NCI-H446 (cell line): Measurements from ENCODE around the gene BNIP3.
A peak's percentile ranks its signal among the peaks of the same experiment; 100 is the strongest.

Experiments used
- DNase-seq, 2 experiments: peaks; one replicate each; lab custom pipeline; 2025; lab: John Stamatoyannopoulos, UW

BNIP3 gene, protein sequence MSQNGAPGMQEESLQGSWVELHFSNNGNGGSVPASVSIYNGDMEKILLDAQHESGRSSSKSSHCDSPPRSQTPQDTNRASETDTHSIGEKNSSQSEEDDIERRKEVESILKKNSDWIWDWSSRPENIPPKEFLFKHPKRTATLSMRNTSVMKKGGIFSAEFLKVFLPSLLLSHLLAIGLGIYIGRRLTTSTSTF

DNA sequence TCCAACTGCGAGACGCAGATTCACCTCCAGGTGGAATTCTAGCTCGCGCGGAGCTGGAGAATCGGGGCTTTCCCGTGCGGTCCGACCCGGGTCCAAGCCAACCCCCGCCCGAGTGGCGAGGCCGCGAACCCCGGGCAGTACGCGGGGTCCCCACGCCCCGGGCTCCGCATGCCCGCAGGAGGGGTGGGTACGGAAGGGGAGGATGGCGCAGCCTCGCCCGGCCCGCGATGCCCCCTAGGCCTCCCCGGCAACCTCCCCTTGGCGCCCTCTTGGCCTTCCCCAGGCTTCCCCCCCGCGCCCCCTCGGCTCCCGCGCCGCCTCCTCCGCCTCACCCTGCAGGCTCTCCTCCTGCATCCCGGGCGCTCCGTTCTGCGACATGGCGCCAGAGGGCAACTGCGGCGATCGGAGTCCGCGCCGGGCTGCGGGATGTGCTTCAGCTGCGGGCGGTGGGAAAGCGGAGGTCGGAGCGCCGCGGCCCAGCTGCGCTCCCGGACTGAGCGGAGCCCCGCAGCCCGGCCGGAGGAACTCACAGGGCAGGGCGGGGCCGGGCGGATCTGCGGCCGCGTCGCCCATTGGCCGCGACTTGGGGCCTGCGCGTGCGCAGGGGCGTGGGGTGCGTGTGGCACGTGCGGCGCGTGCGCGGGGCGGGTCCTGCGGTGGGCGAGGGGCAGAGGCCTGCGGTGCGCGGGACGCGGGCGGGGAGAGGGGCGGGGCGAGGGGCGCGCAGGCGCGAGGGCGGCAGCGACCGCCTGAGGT lies at the start of gene BNIP3:
BNIP3 (minus strand) TSS at position 495 of the 756 bp plus-strand sequence; CDS start at position 378, 117 bp downstream.
- peak; percentile 61 to 91 for DNase-seq

GRCh38 chr10:132030898-132031463 lies 49.3 kb upstream of the BNIP3 start:
- no peak for DNase-seq

GRCh38 chr10:132028706-132029105 lies 47.0 kb upstream of the BNIP3 start:
- no peak for DNase-seq

- no peak for DNase-seq
Measured at GRCh38 chr10:132027423-132027983, 45.8 kb upstream of the BNIP3 start.

GRCh38 chr10:132023092-132023811 lies 41.5 kb upstream of the BNIP3 start:
- peak in 1 of 2 experiments; percentile 51 for DNase-seq

- no peak for DNase-seq
Measured at GRCh38 chr10:132022241-132022640, 40.5 kb upstream of the BNIP3 start.

GRCh38 chr10:132021504-132022143 lies 39.9 kb upstream of the BNIP3 start:
- DNase-seq, result no peak

- DNase-seq, result no peak
Measured at GRCh38 chr10:132021046-132021445, 39.3 kb upstream of the BNIP3 start.

- no peak for DNase-seq
Measured at GRCh38 chr10:132020456-132020855, 38.7 kb upstream of the BNIP3 start.

- DNase-seq, result no peak
Measured at GRCh38 chr10:132019366-132019765, 37.6 kb upstream of the BNIP3 start.

DNA sequence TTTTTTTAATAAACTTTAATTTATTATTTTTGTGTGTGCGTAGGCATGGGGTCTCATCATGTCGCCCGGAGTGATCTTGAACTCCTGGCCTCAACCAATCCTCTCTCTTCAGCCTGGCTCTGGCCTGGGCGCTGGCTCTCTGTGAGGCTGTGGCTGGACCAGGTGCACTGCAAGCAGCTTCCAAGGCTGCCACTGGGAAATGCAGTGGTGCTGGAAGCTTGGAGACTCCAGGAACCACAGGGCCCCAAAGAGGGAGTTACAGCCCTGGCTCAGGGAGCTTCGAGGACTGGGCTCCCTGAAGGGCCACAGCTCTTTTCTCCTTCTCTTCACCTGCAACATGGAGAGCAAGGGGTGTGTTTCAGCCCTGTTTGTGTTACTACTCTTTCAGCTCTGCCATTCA lies 36.7 kb upstream of the BNIP3 start:
- no peak for DNase-seq

- DNase-seq, result no peak
Measured at GRCh38 chr10:132016514-132016913, 34.8 kb upstream of the BNIP3 start.

DNA sequence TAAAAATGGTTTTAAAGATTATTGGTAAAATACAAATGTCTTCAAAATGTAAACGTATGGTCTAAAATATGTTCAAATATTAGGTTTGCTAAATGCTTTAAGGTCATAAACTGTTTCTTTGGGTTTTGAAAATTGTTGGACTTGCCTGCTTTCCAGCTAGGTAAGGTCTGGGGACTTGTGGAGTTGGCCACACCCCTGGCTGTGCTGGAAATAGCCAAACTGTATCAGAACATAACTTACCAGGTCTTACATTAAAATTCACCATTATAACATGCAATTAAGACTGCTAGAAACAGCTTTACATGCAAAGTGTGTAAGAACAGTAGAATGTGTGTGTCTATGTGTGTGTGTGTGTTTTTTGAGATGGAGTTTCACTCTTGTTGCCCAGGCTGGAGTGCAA lies 29.7 kb upstream of the BNIP3 start:
- DNase-seq, result no peak

- no peak for DNase-seq
Measured at GRCh38 chr10:132011024-132011423, 29.3 kb upstream of the BNIP3 start.

GRCh38 chr10:132010483-132010882 lies 28.8 kb upstream of the BNIP3 start:
- DNase-seq, result no peak

DNA sequence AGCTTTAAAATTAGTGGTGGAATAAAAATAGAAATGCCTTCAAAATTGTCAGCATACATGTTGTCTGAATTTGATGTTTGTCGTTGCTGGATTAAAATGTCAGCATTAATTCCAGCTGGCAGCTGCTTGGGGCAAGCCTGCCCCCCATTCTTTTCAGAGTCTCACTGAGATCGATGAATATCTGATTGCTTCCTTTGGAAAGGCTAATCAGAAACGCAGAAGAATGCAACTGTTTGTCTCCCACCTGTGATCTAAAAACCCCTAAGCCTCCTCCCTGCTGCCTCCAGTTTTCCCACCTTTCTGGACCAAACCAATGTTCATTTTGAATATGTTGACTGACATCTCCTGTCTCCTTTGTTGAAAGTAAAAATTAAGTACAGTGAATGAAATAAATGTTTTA lies 27.9 kb upstream of the BNIP3 start:
- DNase-seq, result no peak

- DNase-seq, result no peak
Measured at GRCh38 chr10:132007681-132008080, 26.0 kb upstream of the BNIP3 start.

DNA sequence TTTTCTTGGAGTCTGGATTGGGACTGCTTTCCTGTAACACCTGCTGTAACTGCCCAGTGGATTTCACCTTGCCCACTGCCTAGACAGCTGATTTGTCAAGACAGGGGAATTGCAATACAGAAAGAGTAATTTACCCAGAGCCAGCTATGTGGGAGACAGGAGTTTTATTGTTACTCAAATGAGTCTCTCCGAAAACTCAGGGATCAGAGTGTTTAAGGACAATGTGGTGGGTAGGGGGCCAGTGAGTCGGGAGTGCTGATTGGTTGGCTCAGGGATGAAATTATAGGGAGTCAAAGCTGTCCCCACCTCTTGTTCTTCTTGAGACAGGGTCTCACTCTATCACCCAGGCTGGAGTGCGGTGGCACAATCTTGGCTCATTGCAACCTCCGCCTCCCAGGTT lies 25.2 kb upstream of the BNIP3 start:
- no peak for DNase-seq

DNA sequence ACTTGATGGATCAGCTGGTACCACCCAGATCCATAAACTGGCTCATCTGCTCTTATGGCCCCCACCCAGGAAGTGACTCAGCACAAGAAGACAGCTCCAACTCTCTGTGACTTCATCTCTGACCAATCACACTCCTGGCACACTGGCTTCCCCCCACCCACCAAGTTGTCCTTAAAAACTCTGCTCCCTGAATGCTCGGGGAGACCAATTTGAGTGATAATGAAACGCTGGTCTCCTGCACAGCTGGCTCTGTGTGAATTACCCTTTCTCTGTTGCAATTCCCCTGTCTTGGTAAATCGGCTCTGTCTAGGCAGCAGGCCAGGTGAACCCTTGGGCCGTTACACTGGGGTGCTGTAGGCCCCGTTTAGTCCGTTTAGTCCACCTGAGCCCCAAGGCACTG lies 23.4 kb upstream of the BNIP3 start:
- no peak for DNase-seq

GRCh38 chr10:132004052-132004451 lies 22.3 kb upstream of the BNIP3 start:
- no peak for DNase-seq

DNA sequence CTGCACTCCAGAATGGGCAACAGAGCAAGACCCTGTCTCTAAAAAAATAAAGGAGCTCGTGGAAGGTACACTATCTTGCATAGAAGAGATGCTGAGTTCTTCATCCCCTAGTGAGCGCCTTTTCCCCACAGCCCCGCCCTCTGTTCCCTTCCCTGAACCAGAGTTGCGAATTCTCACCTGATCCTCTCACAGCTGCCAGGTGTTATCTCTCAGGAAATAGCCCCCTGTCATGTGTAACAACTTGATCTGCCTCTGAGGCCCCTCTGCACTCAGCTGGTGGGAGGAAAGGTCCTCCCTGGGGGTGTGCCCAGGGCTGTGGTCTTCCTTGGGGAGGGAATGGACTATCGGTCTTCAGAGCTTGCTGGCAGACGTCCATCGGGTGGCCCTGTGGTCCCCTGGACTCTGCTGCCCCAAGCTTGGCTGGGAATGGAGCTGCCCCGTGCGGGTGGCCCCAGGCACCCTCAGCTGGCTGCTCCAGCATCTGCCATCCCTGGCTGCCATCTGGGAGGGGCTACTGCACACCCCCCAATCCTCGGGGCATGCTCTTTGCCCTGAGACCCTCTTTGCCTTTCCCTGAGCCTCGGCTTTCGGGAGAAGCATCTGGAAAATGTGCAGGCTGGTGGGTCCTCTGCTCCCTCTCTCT lies 21.7 kb upstream of the BNIP3 start:
- DNase-seq, result no peak
